HEK293 (cell line): ENCODE data around the gene BIN2.

ENCODE experiments used
- CTCF ChIA-PET: fragments of 350-600 bp; formaldehyde crosslinking; extraction: SDS; loops from one replicate; lab custom pipeline; 2021; ENCODE audit warnings: antibody characterized with exemption; lab: Yijun Ruan, JAX
- POLR2A ChIA-PET: fragments of 300-600 bp; formaldehyde crosslinking; extraction: SDS; loops from one replicate; lab custom pipeline; 2020; ENCODE audit warnings: antibody characterized with exemption, inconsistent platforms; lab: Yijun Ruan, JAX
- H3K27ac ChIP-seq: fragments of 200-500 bp; sonication (Bioruptor generic); 2 replicates; pipeline ENCODE4 v1.5.1; 2014; ENCODE audit warnings: low read depth, low read length, control low read depth, inconsistent platforms; ENCODE audit errors: extremely low read depth
- H3K36me3 ChIP-seq, 2 experiments: fragments of 200-500 bp in 1 of 2; sonication (Bioruptor generic) in 1 of 2; 1 replicate in 1 of 2; 2 replicates in 1 of 2; pipeline ENCODE4 v1.5.1; 2014 to 2017; ENCODE audit warnings: inconsistent platforms in 2 of 2, low read length in 2 of 2; ENCODE audit not compliant: control insufficient read depth in 2 of 2, insufficient read depth in 1 of 2
- H3K4me1 ChIP-seq: fragments of 200-500 bp; sonication (Bioruptor generic); 2 replicates; pipeline ENCODE4 v1.5.1; 2014; ENCODE audit warnings: mild to moderate bottlenecking, low read length, inconsistent platforms; ENCODE audit not compliant: control insufficient read depth, insufficient read depth
- H3K4me3 ChIP-seq: 2 replicates; pipeline ENCODE4 v1.5.1; 2011; ENCODE audit warnings: low read depth, mild to moderate bottlenecking, control low read depth, low read length, moderate library complexity
- H3K9me3 ChIP-seq: fragments of 200-500 bp; sonication (Bioruptor generic); 2 replicates; pipeline ENCODE4 v1.5.1; 2014; ENCODE audit warnings: low read depth, low read length, inconsistent platforms; ENCODE audit not compliant: control insufficient read depth, insufficient read depth
- FEZF1 ChIP-seq: fragments of 450-650 bp; formaldehyde crosslinking; IDR thresholded peaks from 2 replicates; pipeline ENCODE4 v1.5.1; 2016; ENCODE audit warnings: missing biosample characterization, missing genetic modification characterization
- GLIS2 ChIP-seq: fragments of 450-650 bp; formaldehyde crosslinking; IDR thresholded peaks from 2 replicates; pipeline ENCODE4 v1.5.1; 2016; ENCODE audit warnings: missing biosample characterization, missing genetic modification characterization
- KLF1 ChIP-seq: fragments of 450-650 bp; formaldehyde crosslinking; IDR thresholded peaks from 2 replicates; pipeline ENCODE4 v1.5.1; 2016; ENCODE audit warnings: missing biosample characterization, missing genetic modification characterization
- KLF17 ChIP-seq: fragments of 450-650 bp; formaldehyde crosslinking; IDR thresholded peaks from 2 replicates; pipeline ENCODE4 v1.5.1; 2016; ENCODE audit warnings: missing biosample characterization, missing genetic modification characterization
- RBAK ChIP-seq: fragments of 450-650 bp; formaldehyde crosslinking; IDR thresholded peaks from 2 replicates; pipeline ENCODE4 v1.5.1; 2016; ENCODE audit warnings: missing biosample characterization, missing genetic modification characterization
- SALL2 ChIP-seq: fragments of 450-650 bp; formaldehyde crosslinking; IDR thresholded peaks from 2 replicates; pipeline ENCODE4 v1.5.0; 2017; ENCODE audit warnings: missing biosample characterization, mild to moderate bottlenecking, missing genetic modification characterization, borderline replicate concordance
- TRIM28 ChIP-seq: IDR thresholded peaks from 2 replicates; pipeline ENCODE4 v1.6.1; 2011; ENCODE audit warnings: low read length, control low read depth, borderline replicate concordance
- WT1 ChIP-seq: fragments of 450-650 bp; formaldehyde crosslinking; IDR thresholded peaks from 2 replicates; pipeline ENCODE4 v1.5.1; 2016; ENCODE audit warnings: missing biosample characterization, missing genetic modification characterization
- YY1 ChIP-seq: fragments of 450-650 bp; formaldehyde crosslinking; IDR thresholded peaks from 2 replicates; pipeline ENCODE4 v1.5.1; 2018; ENCODE audit warnings: missing biosample characterization, missing genetic modification characterization
- ZNF10 ChIP-seq: fragments of 450-650 bp; formaldehyde crosslinking; IDR thresholded peaks from 2 replicates; pipeline ENCODE4 v1.5.1; 2017; ENCODE audit warnings: missing biosample characterization, missing genetic modification characterization
- ZNF169 ChIP-seq: fragments of 450-650 bp; formaldehyde crosslinking; IDR thresholded peaks from 2 replicates; pipeline ENCODE4 v1.5.1; 2016; ENCODE audit warnings: missing biosample characterization, missing genetic modification characterization
- ZNF202 ChIP-seq: fragments of 450-650 bp; formaldehyde crosslinking; IDR thresholded peaks from 2 replicates; pipeline ENCODE4 v1.5.1; 2016; ENCODE audit warnings: missing biosample characterization, missing genetic modification characterization, borderline replicate concordance
- ZNF266 ChIP-seq: fragments of 450-650 bp; formaldehyde crosslinking; IDR thresholded peaks from 2 replicates; pipeline ENCODE4 v1.5.1; 2016; ENCODE audit warnings: missing biosample characterization, missing genetic modification characterization, low read depth
- ZNF292 ChIP-seq: fragments of 450-650 bp; formaldehyde crosslinking; IDR thresholded peaks from 2 replicates; pipeline ENCODE4 v1.5.1; 2016; ENCODE audit warnings: low read depth, missing biosample characterization, missing genetic modification characterization, borderline replicate concordance
- ZNF311 ChIP-seq: fragments of 450-650 bp; formaldehyde crosslinking; IDR thresholded peaks from 2 replicates; pipeline ENCODE4 v1.5.1; 2017; ENCODE audit warnings: missing biosample characterization, missing genetic modification characterization, borderline replicate concordance
- ZNF394 ChIP-seq: fragments of 450-650 bp; formaldehyde crosslinking; IDR thresholded peaks from 2 replicates; pipeline ENCODE4 v1.5.1; 2016; ENCODE audit warnings: missing biosample characterization, missing genetic modification characterization, mild to moderate bottlenecking, moderate library complexity, borderline replicate concordance
- ZNF398 ChIP-seq: fragments of 450-650 bp; formaldehyde crosslinking; IDR thresholded peaks from 2 replicates; pipeline ENCODE4 v1.5.1; 2017; ENCODE audit warnings: missing biosample characterization, missing genetic modification characterization
- ZNF510 ChIP-seq: fragments of 450-650 bp; formaldehyde crosslinking; IDR thresholded peaks from 2 replicates; pipeline ENCODE4 v1.5.1; 2018; ENCODE audit warnings: mild to moderate bottlenecking, missing genetic modification characterization, missing biosample characterization; ENCODE audit not compliant: insufficient replicate concordance
- ZNF530 ChIP-seq: fragments of 450-650 bp; formaldehyde crosslinking; IDR thresholded peaks from 2 replicates; pipeline ENCODE4 v1.5.1; 2016; ENCODE audit warnings: low read depth, missing biosample characterization, missing genetic modification characterization
- ZNF580 ChIP-seq: fragments of 450-650 bp; formaldehyde crosslinking; IDR thresholded peaks from 2 replicates; pipeline ENCODE4 v1.5.1; 2016; ENCODE audit warnings: missing biosample characterization, missing genetic modification characterization
- ZNF610 ChIP-seq: fragments of 450-650 bp; formaldehyde crosslinking; IDR thresholded peaks from 2 replicates; pipeline ENCODE4 v1.5.1; 2016; ENCODE audit warnings: missing biosample characterization, missing genetic modification characterization, borderline replicate concordance
- ZNF629 ChIP-seq: fragments of 450-650 bp; formaldehyde crosslinking; IDR thresholded peaks from 2 replicates; pipeline ENCODE4 v1.5.1; 2017; ENCODE audit warnings: missing biosample characterization, missing genetic modification characterization
- ZNF677 ChIP-seq: fragments of 450-650 bp; IDR thresholded peaks from 2 replicates; pipeline ENCODE4 v1.5.0; 2018; ENCODE audit warnings: missing biosample characterization, mild to moderate bottlenecking, missing genetic modification characterization, moderate library complexity
- ZNF747 ChIP-seq: fragments of 450-650 bp; formaldehyde crosslinking; IDR thresholded peaks from 2 replicates; pipeline ENCODE4 v1.5.1; 2016; ENCODE audit warnings: missing biosample characterization, missing genetic modification characterization
- ZSCAN16 ChIP-seq: fragments of 450-650 bp; formaldehyde crosslinking; IDR thresholded peaks from 2 replicates; pipeline ENCODE4 v1.5.1; 2016; ENCODE audit warnings: missing biosample characterization, missing genetic modification characterization
- ZSCAN23 ChIP-seq: fragments of 450-650 bp; formaldehyde crosslinking; IDR thresholded peaks from 2 replicates; pipeline ENCODE4 v1.5.1; 2016; ENCODE audit warnings: missing biosample characterization, missing genetic modification characterization
- ZSCAN30 ChIP-seq: fragments of 450-650 bp; IDR thresholded peaks from 2 replicates; pipeline ENCODE4 v1.5.1; 2018; ENCODE audit warnings: missing biosample characterization, mild to moderate bottlenecking, missing genetic modification characterization, moderate library complexity

Gene BIN2

GRCh38 chr12:51333536-51333935 lies 9.6 kb upstream of the BIN2 start:
- H3K4me3 ChIP-seq = no peak overlapping the region
- no peaks in the 10 kb centered on the region for H3K9me3 ChIP-seq
- H3K36me3 ChIP-seq = no peaks in the 10 kb centered on the region
- peaks cover 3% of the 10 kb centered on the region; the same call in 1 of the 2 replicates for H3K4me1 ChIP-seq
- H3K27ac ChIP-seq = no peak overlapping the region
- TF ChIP-seq GLIS2 (no peak), ZNF629 (tag by site-specific recombination) (no peak), YY1 (tag by site-specific recombination) (no peak), ZNF747 (no peak), KLF17 (peak; percentile 28; the same call in 1 of the 2 replicates), ZNF580 (no peak), ZNF530 (tag by site-specific recombination) (no peak), ZNF266 (tag by site-specific recombination) (no peak), WT1 (tag by site-specific recombination) (peak; percentile 42), KLF1 (peak; percentile 94)
- POLR2A ChIA-PET = no interaction called here
- CTCF ChIA-PET = interaction anchor here (0.6 to 1.0 kb wide), 2 partner anchors 24 to 85 kb away, joined by 4 read pairs; no protein-coding TSS in a partner anchor

- H3K4me1 ChIP-seq = peaks cover 3% of the 10 kb centered on the region; the same call in 1 of the 2 replicates
These were observed 6.2 kb upstream of the BIN2 start for GRCh38 chr12:51330186-51330585.

GRCh38 chr12:51329742-51330141 lies 5.8 kb upstream of the BIN2 start:
- ChIA-PET CTCF (interaction anchor here (0.6 to 2.3 kb wide), 2 partner anchors 11 to 340 kb away, joined by 3 to 14 read pairs; no protein-coding TSS in a partner anchor), POLR2A (interaction anchor here (0.6 kb wide), 2 partner anchors 12 to 33 kb away, joined by 3 to 5 read pairs; no protein-coding TSS in a partner anchor)
- no peak overlapping the region for H3K4me3 ChIP-seq
- H3K36me3 ChIP-seq = no peaks in the 10 kb centered on the region
- no peaks in the 10 kb centered on the region for H3K9me3 ChIP-seq
- peaks cover 3% of the 10 kb centered on the region; the same call in 1 of the 2 replicates for H3K4me1 ChIP-seq
- no peak for TF ChIP-seq ZNF398 (tag by site-specific recombination)
- TF ChIP-seq RBAK (tag by site-specific recombination) = no peak
- TF ChIP-seq KLF1 = no peak
- TF ChIP-seq ZNF169 (tag by site-specific recombination) = no peak
- no peak overlapping the region for H3K27ac ChIP-seq

More at GRCh38 chr12:51330186-51330585, 6.2 kb upstream of the BIN2 start:
- H3K4me3 ChIP-seq = no peak overlapping the region
- H3K9me3 ChIP-seq = no peaks in the 10 kb centered on the region
- no peaks in the 10 kb centered on the region for H3K36me3 ChIP-seq
- POLR2A ChIA-PET = interaction anchor here (0.6 kb wide), 2 partner anchors 11 to 33 kb away, joined by 3 to 5 read pairs; no protein-coding TSS in a partner anchor
- TF ChIP-seq ZSCAN16 (tag by site-specific recombination) (no peak), ZNF394 (tag by site-specific recombination) (no peak), ZSCAN23 (tag by site-specific recombination) (no peak), ZNF510 (tag by site-specific recombination) (no peak), ZNF10 (tag by site-specific recombination) (no peak), SALL2 (no peak), ZSCAN30 (tag by site-specific recombination) (no peak), FEZF1 (tag by site-specific recombination) (no peak), ZNF311 (tag by site-specific recombination) (no peak), TRIM28 (no peak), ZNF292 (tag by site-specific recombination) (no peak), ZNF610 (tag by site-specific recombination) (no peak), ZNF677 (tag by site-specific recombination) (no peak), ZNF202 (tag by site-specific recombination) (no peak)
- TF ChIP-seq, all 188 proteins: peak for 0
- no peak overlapping the region for H3K27ac ChIP-seq
- CTCF ChIA-PET = interaction anchor here (0.6 to 2.3 kb wide), 2 partner anchors 11 to 341 kb away, joined by 3 to 14 read pairs; no protein-coding TSS in a partner anchor
